Measurements from ENCODE around the gene AURKB.

DNA sequence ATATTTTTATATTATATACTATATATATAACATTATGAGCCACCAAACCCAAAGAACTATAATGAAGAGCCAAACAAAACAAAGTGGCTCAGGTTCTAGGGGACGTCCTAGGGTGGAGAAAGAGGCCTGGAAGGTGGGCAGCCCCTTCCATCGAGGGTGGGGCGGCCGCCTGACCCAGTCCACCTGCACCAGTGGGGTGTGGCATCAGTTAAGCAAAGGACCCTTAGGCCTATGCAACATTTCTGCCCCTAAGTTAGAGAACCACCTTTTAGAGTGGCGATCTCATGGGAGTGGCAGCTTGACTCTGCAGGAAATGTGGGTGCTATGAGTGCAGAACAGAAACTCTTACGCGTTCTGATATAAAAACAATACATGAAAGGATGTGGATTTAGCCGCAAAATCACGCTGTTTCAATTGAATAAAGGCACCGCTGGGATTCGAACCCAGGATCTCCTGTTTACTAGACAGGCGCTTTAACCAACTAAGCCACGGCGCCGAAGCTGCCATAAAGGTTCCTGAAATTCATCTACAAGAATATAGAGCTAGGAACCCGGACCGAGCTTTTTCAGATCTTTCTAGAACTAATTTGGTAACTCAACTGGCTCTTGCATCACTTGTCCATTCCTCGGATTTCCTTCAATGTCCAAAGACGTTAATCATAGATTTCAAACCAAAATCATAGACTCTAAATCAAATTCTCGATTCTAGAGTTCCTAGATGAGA lies 15.6 kb upstream of the AURKB start:
- no peak for TF ChIP-seq POLR2A (IDR thresholded peaks at IDR 0.05)
- TF ChIP-seq, protein P1, sequence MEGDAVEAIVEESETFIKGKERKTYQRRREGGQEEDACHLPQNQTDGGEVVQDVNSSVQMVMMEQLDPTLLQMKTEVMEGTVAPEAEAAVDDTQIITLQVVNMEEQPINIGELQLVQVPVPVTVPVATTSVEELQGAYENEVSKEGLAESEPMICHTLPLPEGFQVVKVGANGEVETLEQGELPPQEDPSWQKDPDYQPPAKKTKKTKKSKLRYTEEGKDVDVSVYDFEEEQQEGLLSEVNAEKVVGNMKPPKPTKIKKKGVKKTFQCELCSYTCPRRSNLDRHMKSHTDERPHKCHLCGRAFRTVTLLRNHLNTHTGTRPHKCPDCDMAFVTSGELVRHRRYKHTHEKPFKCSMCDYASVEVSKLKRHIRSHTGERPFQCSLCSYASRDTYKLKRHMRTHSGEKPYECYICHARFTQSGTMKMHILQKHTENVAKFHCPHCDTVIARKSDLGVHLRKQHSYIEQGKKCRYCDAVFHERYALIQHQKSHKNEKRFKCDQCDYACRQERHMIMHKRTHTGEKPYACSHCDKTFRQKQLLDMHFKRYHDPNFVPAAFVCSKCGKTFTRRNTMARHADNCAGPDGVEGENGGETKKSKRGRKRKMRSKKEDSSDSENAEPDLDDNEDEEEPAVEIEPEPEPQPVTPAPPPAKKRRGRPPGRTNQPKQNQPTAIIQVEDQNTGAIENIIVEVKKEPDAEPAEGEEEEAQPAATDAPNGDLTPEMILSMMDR (IDR thresholded peaks at IDR 0.05) = no peak
- no peak for TF ChIP-seq POLR2AphosphoS5 (IDR thresholded peaks at IDR 0.05)
